ENCODE results near the gene TRPM2. TPM values are rescaled to one million over a fixed set of nuclear protein-coding genes. Genes with fewer than 3 reads are reported as not detected.

Gene TRPM2
- total and polyA plus RNA-seq, 10 of the 15 experiments (the other 5 are each of a cell fraction or from before 2014, with no cell fraction given), result 0.03 to 9.1 (median 2.6) TPM

GRCh38 chr21:44480200-44481053 is 127.0 kb downstream of the TRPM2 start:
- SMC1A ChIA-PET (ENCODE audit: uncharacterized antibody, unreplicated experiment), result interaction anchor here (0.8 to 1.7 kb wide), 2 partner anchors 175 to 313 kb away, joined by 3 read pairs; no protein-coding TSS in a partner anchor
- Histone ChIP-seq H3K79me2 (ENCODE audit: control insufficient read depth, insufficient read depth, low read length) (no peaks in the 10 kb centered on the region), H3K27ac (ENCODE audit: control insufficient read depth, insufficient read depth) (no peak overlapping the region), H3K27me3 (replicated peaks in 1 of 2; ENCODE audit: control insufficient read depth in 2 of 2, insufficient read depth in 2 of 2, low read length in 1 of 2) (no peaks in the 10 kb centered on the region; a peak in 1 of 4 replicates), H2AFZ (ENCODE audit: control insufficient read depth, low read depth, low read length) (no peak overlapping the region), H3K4me2 (ENCODE audit: control insufficient read depth, insufficient read depth) (no peak overlapping the region), H3K4me3 (no peak overlapping the region), H4K20me1 (ENCODE audit: control insufficient read depth, insufficient read depth) (no peaks in the 10 kb centered on the region), H3K4me1 (ENCODE audit: control insufficient read depth, insufficient read depth, low read length) (no peaks in the 10 kb centered on the region), H3K36me3 (ENCODE audit: control insufficient read depth in 2 of 2, insufficient read depth in 2 of 2, low read length in 1 of 2) (no peaks in the 10 kb centered on the region), H3K9ac (ENCODE audit: control insufficient read depth, insufficient read depth, low read length) (no peak overlapping the region), H3K9me3 (replicated peaks; ENCODE audit: control insufficient read depth, insufficient read depth, low read length) (no peaks in the 10 kb centered on the region)
- WGBS (ENCODE audit: insufficient coverage, insufficient replicate concordance, low lambda C conversion rate, missing lambda C conversion rate), result 41% methylated on average over 15 of the region's 16 CpGs
- POLR2A ChIA-PET, result no interaction called here
- FAIRE-seq (no peak), DNase-seq (ENCODE audit: low read depth, low spot score) (no peak), ATAC-seq (no peak)
- intact Hi-C loops (cut with micrococcal nuclease; ENCODE audit: unreplicated experiment), result no loop called here
- RAD21 ChIA-PET (ENCODE audit: unreplicated experiment), result interaction anchor here (0.9 to 1.0 kb wide), 3 partner anchors 141 to 313 kb away, joined by 3 to 4 read pairs (median 3); partner anchors contain the start of gene CFAP410
- BruUV-seq (replicated peaks), result no TSS peak
- CTCF ChIA-PET, result interaction anchor here (0.5 to 2.2 kb wide), 7 partner anchors 9 to 831 kb away, joined by 3 to 14 read pairs (median 4); no protein-coding TSS in a partner anchor
- in situ Hi-C loops (cut with MboI), result no loop called here
- no peak for TF ChIP-seq PML (IDR thresholded peaks at IDR 0.05; ENCODE audit: low read length)
- no peak for TF ChIP-seq USF1 (IDR thresholded peaks at IDR 0.05; ENCODE audit: borderline replicate concordance, extremely low read length, insufficient read depth, low read depth, low read length)
- TF ChIP-seq HCFC1 (IDR thresholded peaks at IDR 0.05; ENCODE audit: low read length), result no peak
- TF ChIP-seq RELA (IDR thresholded peaks at IDR 0.05; ENCODE audit: borderline replicate concordance, partially characterized antibody), result no peak
- no peak for TF ChIP-seq REST (IDR thresholded peaks at IDR 0.05; ENCODE audit: low read depth, low read length)
- no peak for TF ChIP-seq ZNF207 (IDR thresholded peaks at IDR 0.05; ENCODE audit: borderline replicate concordance)
- no peak for TF ChIP-seq RCOR1 (conservative IDR thresholded peaks at IDR 0.05; ENCODE audit: low read depth, low read length)
- TF ChIP-seq CREM (IDR thresholded peaks at IDR 0.05; ENCODE audit: low read depth), result no peak
- TF ChIP-seq FOXM1 (IDR thresholded peaks at IDR 0.05; ENCODE audit: low read depth, low read length), result no peak
- no peak for TF ChIP-seq WRNIP1 (IDR thresholded peaks at IDR 0.05; ENCODE audit: borderline replicate concordance, low read depth, low read length)
- TF ChIP-seq ASH2L (IDR thresholded peaks at IDR 0.05; ENCODE audit: borderline replicate concordance, low read depth), result no peak
- TF ChIP-seq KAT2A (conservative IDR thresholded peaks at IDR 0.05; ENCODE audit: control insufficient read depth, low read depth, low read length), result no peak
- no peak for TF ChIP-seq IKZF1 (conservative IDR thresholded peaks at IDR 0.05)
- TF ChIP-seq FOS (IDR thresholded peaks at IDR 0.05; ENCODE audit: borderline replicate concordance, extremely low read depth, insufficient read length), result no peak
- TF ChIP-seq SPI1 (IDR thresholded peaks at IDR 0.05; ENCODE audit: borderline replicate concordance, insufficient read depth, low read depth, low read length), result no peak
- TF ChIP-seq EGR1 (IDR thresholded peaks at IDR 0.05; ENCODE audit: borderline replicate concordance in 1 of 2, low read depth in 2 of 2, low read length in 2 of 2), result no peak
- no peak for TF ChIP-seq BMI1 (IDR thresholded peaks at IDR 0.05; ENCODE audit: borderline replicate concordance)
